A549 (cell line): Measurements from ENCODE around the gene HMSD. TPM values are rescaled to one million over a fixed set of nuclear protein-coding genes. Genes with fewer than 3 reads are reported as not detected.
A peak's percentile ranks its signal among the peaks of the same experiment; 100 is the strongest.

ENCODE experiments used
- ATAC-seq, 2 experiments: fragments of 200-7000 bp in 1 of 2; fragments of >200 bp in 1 of 2; cut with Nextera tagmentation in 1 of 2; cut with Tn5 transposase in 1 of 2; 3 replicates each; pipeline versions ENCODE4 v1.8.0 to v1.9.1; 2018 to 2020; ENCODE audit warnings: mild to moderate bottlenecking in 1 of 2, moderate library complexity in 1 of 2
- CTCF ChIA-PET: fragments of 300-600 bp; sonication (Branson Sonifier 250); formaldehyde crosslinking; extraction: SDS; loops from one replicate; lab custom pipeline; 2021; ENCODE audit warnings: antibody characterized with exemption, inconsistent platforms; lab: Yijun Ruan, JAX
- POLR2A ChIA-PET: fragments of 350-600 bp; formaldehyde crosslinking; extraction: SDS; loops from one replicate; lab custom pipeline; 2021; ENCODE audit warnings: antibody characterized with exemption, inconsistent platforms; lab: Yijun Ruan, JAX
- DNase-seq, 2 experiments: peaks; one replicate each; pipeline versions ENCODE4 v3.0.0 to v3.0.0-alpha.2; 2011 to 2016; ENCODE audit warnings: low read depth in 1 of 2, low spot score in 1 of 2
- FAIRE-seq: peaks from 2 replicates; lab custom pipeline; 2011; peaks lifted over from hg19 to GRCh38; lab: Jason Lieb, UNC
- H3K27ac ChIP-seq, 2 experiments: fragments of >200 bp; sonication (Bioruptor Twin); formaldehyde crosslinking; 3 replicates each; pipeline ENCODE4 v1.5.1; 2016 to 2017
- H3K4me1 ChIP-seq: fragments of >200 bp; sonication (Bioruptor Twin); formaldehyde crosslinking; 3 replicates; pipeline ENCODE4 v1.6.1; 2016
- H3K4me2 ChIP-seq: fragments of >200 bp; sonication (Bioruptor Twin); formaldehyde crosslinking; 3 replicates; pipeline ENCODE4 v1.6.1; 2016
- H3K4me3 ChIP-seq: fragments of >200 bp; sonication (Bioruptor Twin); formaldehyde crosslinking; 3 replicates; pipeline ENCODE4 v1.5.1; 2016
- H3K9me3 ChIP-seq: fragments of >200 bp; sonication (Bioruptor Twin); formaldehyde crosslinking; 3 replicates; pipeline ENCODE4 v1.6.1; 2016
- BCL3 ChIP-seq: fragments of >200 bp; sonication (Bioruptor Twin); formaldehyde crosslinking; IDR thresholded peaks from 3 replicates; pipeline ENCODE4 v1.6.1; 2016
- CEBPB ChIP-seq, 2 experiments: fragments of >200 bp in 1 of 2; sonication (Bioruptor Twin) in 1 of 2; formaldehyde crosslinking in 1 of 2; IDR thresholded peaks; 2 replicates each; pipeline ENCODE4 v1.6.1; 2012 to 2016
- CHD2 ChIP-seq: fragments of 150-350 bp; IDR thresholded peaks from 2 replicates; pipeline ENCODE4 v1.6.1; 2014; ENCODE audit warnings: low read length; ENCODE audit not compliant: partially characterized antibody
- E2F6 ChIP-seq: IDR thresholded peaks from 2 replicates; pipeline ENCODE4 v1.6.1; 2012; ENCODE audit warnings: low read depth, borderline replicate concordance
- EP300 ChIP-seq, 2 experiments: fragments of >200 bp; sonication (Bioruptor Twin); formaldehyde crosslinking; IDR thresholded peaks; 2 replicates in 1 of 2; 3 replicates in 1 of 2; pipeline ENCODE4 v1.6.1; 2016 to 2017
- FOSL2 ChIP-seq, 2 experiments: fragments of 450-650 bp in 1 of 2; fragments of >200 bp in 1 of 2; sonication (Bioruptor Twin) in 1 of 2; formaldehyde crosslinking; IDR thresholded peaks; 2 replicates each; pipeline versions ENCODE4 v1.5.0 to v1.6.1; 2016 to 2020; ENCODE audit warnings: mild to moderate bottlenecking in 1 of 2, moderate library complexity in 1 of 2
- GATA3 ChIP-seq: IDR thresholded peaks from 2 replicates; pipeline ENCODE4 v1.6.1; 2012; ENCODE audit warnings: borderline replicate concordance
- HES2 ChIP-seq: fragments of >200 bp; sonication (Bioruptor Twin); formaldehyde crosslinking; IDR thresholded peaks from 2 replicates; pipeline ENCODE4 v1.6.1; 2016
- HEYL ChIP-seq: fragments of 250-450 bp; sonication (Bioruptor Pico); IDR thresholded peaks from 2 replicates; pipeline ENCODE4 v1.8.0; 2021; ENCODE audit warnings: mild to moderate bottlenecking, moderate library complexity
- HMGXB4 ChIP-seq: fragments of 250-450 bp; sonication (Bioruptor Pico); IDR thresholded peaks from 2 replicates; pipeline ENCODE4 v1.5.0; 2021; ENCODE audit warnings: mild to moderate bottlenecking, moderate library complexity, borderline replicate concordance
- HOXB5 ChIP-seq: fragments of 250-450 bp; sonication (Bioruptor Pico); IDR thresholded peaks from 2 replicates; pipeline ENCODE4 v1.5.0; 2020; ENCODE audit warnings: mild to moderate bottlenecking, moderate library complexity
- JUN ChIP-seq, 2 experiments: fragments of >200 bp; sonication (Bioruptor Twin); formaldehyde crosslinking; IDR thresholded peaks; 2 replicates in 1 of 2; 3 replicates in 1 of 2; pipeline ENCODE4 v1.6.1; 2016 to 2017
- MAFK ChIP-seq: fragments of 450-650 bp; IDR thresholded peaks from 2 replicates; pipeline ENCODE4 v1.6.1; 2014; ENCODE audit not compliant: partially characterized antibody
- MYC ChIP-seq: IDR thresholded peaks from 2 replicates; pipeline ENCODE4 v1.6.1; 2012; ENCODE audit warnings: mild to moderate bottlenecking, inconsistent platforms, low read length, improper control_type of control experiment, borderline replicate concordance
- NR3C1 ChIP-seq: fragments of >200 bp; sonication (Bioruptor Twin); formaldehyde crosslinking; IDR thresholded peaks from 3 replicates; pipeline ENCODE4 v1.6.1; 2017
- PHF8 ChIP-seq: fragments of 200-600 bp; sonication (generic); IDR thresholded peaks from 2 replicates; pipeline ENCODE4 v1.6.1; 2016; ENCODE audit warnings: low read depth, mild to moderate bottlenecking, antibody characterized with exemption, moderate library complexity, borderline replicate concordance
- POLR2A ChIP-seq: IDR thresholded peaks from 2 replicates; pipeline ENCODE4 v1.6.1; 2012; ENCODE audit warnings: mild to moderate bottlenecking, low read length
- RCOR1 ChIP-seq: fragments of 150-350 bp; IDR thresholded peaks from 2 replicates; pipeline ENCODE4 v1.6.1; 2014; ENCODE audit warnings: antibody characterized with exemption, low read length, low read depth
- REST ChIP-seq: fragments of 200-600 bp; sonication (generic); IDR thresholded peaks from 2 replicates; pipeline ENCODE4 v1.6.1; 2016; ENCODE audit warnings: antibody characterized with exemption, mild to moderate bottlenecking, moderate library complexity
- RFX5 ChIP-seq: fragments of 450-650 bp; IDR thresholded peaks from 2 replicates; pipeline ENCODE4 v1.7.1; 2014; ENCODE audit warnings: antibody characterized with exemption, mild to moderate bottlenecking, moderate library complexity
- SMC3 ChIP-seq: fragments of >200 bp; sonication (Bioruptor Twin); formaldehyde crosslinking; IDR thresholded peaks from 3 replicates; pipeline ENCODE4 v1.6.1; 2018; ENCODE audit warnings: inconsistent platforms
- SREBF2 ChIP-seq: fragments of 450-650 bp; IDR thresholded peaks from 2 replicates; pipeline ENCODE4 v1.6.1; 2014; ENCODE audit warnings: mild to moderate bottlenecking, moderate library complexity
- TFCP2L1 ChIP-seq: fragments of 250-450 bp; sonication (Bioruptor Pico); IDR thresholded peaks from 2 replicates; pipeline ENCODE4 v1.5.0; 2021; ENCODE audit warnings: mild to moderate bottlenecking
- TP53 ChIP-seq: fragments of 250-450 bp; sonication (Bioruptor Pico); IDR thresholded peaks from 2 replicates; pipeline ENCODE4 v1.5.0; 2021; ENCODE audit warnings: mild to moderate bottlenecking, moderate library complexity
- USF2 ChIP-seq: fragments of 450-650 bp; IDR thresholded peaks from 2 replicates; pipeline ENCODE4 v1.6.1; 2014; ENCODE audit warnings: antibody characterized with exemption
- ZFP36 ChIP-seq: fragments of 450-650 bp; IDR thresholded peaks from 2 replicates; pipeline ENCODE4 v1.6.1; 2014; ENCODE audit warnings: borderline replicate concordance; ENCODE audit not compliant: partially characterized antibody
- WGBS: methylation state at CpG from one replicate; pipeline ENCODE4 v1.1.6; 2017; ENCODE audit errors: missing lambda C conversion rate; 5-methylcytosine and 5-hydroxymethylcytosine counted together
- polyA plus RNA-seq, 4 experiments: library from polyadenylated mRNA; depleted of rRNA in 3 of 4; stranded (reverse); fragments of >200 nt; fragmentation: RNase III in 1 of 4; extraction: RNeasy Plus Mini Kit Qiagen cat#74134 plus additional on column Dnase treatment in 1 of 4; gene quantifications; 2 replicates in 3 of 4; 3 replicates in 1 of 4; pipeline ENCODE4 v1.2.3, GENCODE V29; 2011 to 2017

Gene HMSD
- polyA plus RNA-seq, 2 of the 4 experiments (the other 2 are of a cell fraction) = 0.13 to 0.23 TPM

GRCh38 chr18:63969942-63970808 lies 21.1 kb downstream of the HMSD start, which contains the start of gene SERPINB8:
TSS of gene SERPINB8 (plus strand) at chr18:63970081. CDS start at chr18:63978309, 8,228 bp downstream.
- peak within 1 kb of the TSS; percentile 96 to 97 for H3K27ac ChIP-seq
- no peak for FAIRE-seq
- no peaks in the 10 kb centered on the region for H3K9me3 ChIP-seq
- DNase-seq = peak; percentile 55 to 90
- ChIA-PET CTCF (no interaction called here), POLR2A (interaction anchor here (0.5 to 1.2 kb wide), 12 partner anchors 8 to 548 kb away, joined by 3 to 6 read pairs (median 3); partner anchors contain the start of gene VPS4B)
- WGBS = 0% methylated on average over 28 of the region's 62 CpGs
- H3K4me2 ChIP-seq = peak within 1 kb of the TSS; percentile 81
- ATAC-seq = peak; percentile 97 to 98
- peak within 1 kb of the TSS; percentile 74 for H3K4me3 ChIP-seq
- TF ChIP-seq SMC3 (no peak), BCL3 (peak; percentile 27; the same call in 1 of the 3 replicates), REST (peak; percentile 37; the same call in 1 of the 2 replicates), HMGXB4 (CRISPR knock-in tag) (no peak), TFCP2L1 (CRISPR knock-in tag) (0 out of 2 replicates have a peak, but pooled peaks have one; percentile 42), SREBF2 (no peak), RFX5 (0 out of 2 replicates have a peak, but pooled peaks have one; percentile 36), FOSL2 (IDR thresholded peaks at IDR 0.05) (peak; percentile 46; the same call in 1 of the 2 replicates), FOSL2 (CRISPR knock-in tag; IDR thresholded peaks at IDR 0.05) (peak; percentile 84), CEBPB (IDR thresholded peaks at IDR 0.05) (peak; percentile 79 to 89), JUN (IDR thresholded peaks at IDR 0.05) (peak; percentile 35 to 72; a peak in 3 of 5 replicates), TP53 (CRISPR knock-in tag) (no peak), PHF8 (peak; percentile 91; the same call in 1 of the 2 replicates), POLR2A (peak; percentile 29; the same call in 1 of the 2 replicates)
- peaks cover 6% of the 10 kb centered on the region; the same call in 1 of the 3 replicates for H3K4me1 ChIP-seq

GRCh38 chr18:63970809-63971205 lies 21.7 kb downstream of the HMSD start:
- 51% methylated on average over 18 of the region's 18 CpGs for WGBS

More at GRCh38 chr18:63970809-63971205, 21.7 kb downstream of the HMSD start:
- H3K9me3 ChIP-seq = no peaks in the 10 kb centered on the region
- TF ChIP-seq RFX5 (no peak), GATA3 (no peak), MYC (no peak), HEYL (CRISPR knock-in tag) (no peak), USF2 (no peak), HES2 (no peak), ZFP36 (no peak), HOXB5 (CRISPR knock-in tag) (no peak), PHF8 (no peak), TP53 (CRISPR knock-in tag) (no peak), EP300 (IDR thresholded peaks at IDR 0.05) (no peak), CHD2 (no peak), JUN (IDR thresholded peaks at IDR 0.05) (no peak), NR3C1 (no peak), RCOR1 (no peak), MAFK (no peak), E2F6 (no peak)
- peak; percentile 61 to 62 for ATAC-seq
- ChIA-PET POLR2A (interaction anchor here (0.5 to 1.2 kb wide), 12 partner anchors 9 to 549 kb away, joined by 3 to 6 read pairs (median 3); partner anchors contain the start of gene VPS4B), CTCF (no interaction called here)
- no peak for DNase-seq
- H3K4me1 ChIP-seq = peaks cover 6% of the 10 kb centered on the region; the same call in 1 of the 3 replicates
- peak overlapping the region; percentile 81 for H3K4me2 ChIP-seq
- FAIRE-seq = no peak
- H3K4me3 ChIP-seq = peak overlapping the region; percentile 74
- peak overlapping the region; percentile 96 to 97 for H3K27ac ChIP-seq
